NCI-H524 treated with DMSO at 0.1 percent for 48 hours (cell line): ENCODE data around the gene DNAH1.

Source experiments
- DNase-seq: peaks from one replicate; lab custom pipeline; 2025; lab: John Stamatoyannopoulos, UW

DNAH1 gene

DNA sequence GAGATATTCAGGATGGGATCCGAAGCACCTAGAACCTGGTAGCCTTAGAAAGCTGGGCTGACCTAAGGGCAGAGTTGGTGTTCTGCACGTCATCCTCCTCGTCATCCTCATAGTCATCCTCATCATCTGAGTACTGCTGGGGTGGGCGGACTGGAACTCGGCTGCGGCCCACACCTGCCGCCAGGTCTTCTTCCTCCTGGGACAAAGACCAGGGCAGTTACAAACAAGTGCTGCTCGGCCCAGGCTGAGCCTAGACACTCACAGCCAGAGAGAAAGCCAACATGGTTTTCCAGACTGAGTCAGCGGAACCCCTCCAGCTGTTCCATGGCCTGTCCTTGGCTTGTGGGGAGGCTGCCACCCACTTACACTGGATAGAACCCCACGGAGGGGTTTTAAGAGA is 88.3 kb downstream of the DNAH1 start:
- no peak for DNase-seq

- DNase-seq = no peak
Observed at GRCh38 chr3:52405066-52405465, 88.9 kb downstream of the DNAH1 start.

DNA sequence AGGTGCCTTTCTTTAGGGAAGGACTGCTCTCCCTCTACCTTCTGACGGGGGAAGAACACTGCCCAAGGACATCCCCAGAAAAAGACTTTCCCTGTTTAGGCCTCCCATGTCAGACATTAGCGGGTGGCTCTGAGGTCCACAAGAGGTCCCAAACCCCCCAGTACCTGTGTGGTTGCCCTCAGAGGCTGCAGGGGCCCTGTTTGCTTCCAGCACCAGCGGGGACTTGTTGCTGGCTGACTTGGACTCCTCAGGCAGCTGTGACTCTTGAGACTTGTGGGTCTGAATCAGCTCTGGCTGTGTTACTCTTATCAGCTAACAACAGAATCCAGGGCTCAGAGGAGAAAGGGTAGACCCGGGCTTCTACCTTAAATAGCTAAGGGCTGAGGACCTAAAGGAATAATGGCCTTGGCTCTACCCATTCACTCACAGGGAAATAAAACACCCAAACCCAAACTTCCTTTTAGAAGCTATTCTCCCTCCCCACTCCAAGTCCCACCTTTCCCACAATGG is 89.5 kb downstream of the DNAH1 start:
- DNase-seq = no peak

DNA sequence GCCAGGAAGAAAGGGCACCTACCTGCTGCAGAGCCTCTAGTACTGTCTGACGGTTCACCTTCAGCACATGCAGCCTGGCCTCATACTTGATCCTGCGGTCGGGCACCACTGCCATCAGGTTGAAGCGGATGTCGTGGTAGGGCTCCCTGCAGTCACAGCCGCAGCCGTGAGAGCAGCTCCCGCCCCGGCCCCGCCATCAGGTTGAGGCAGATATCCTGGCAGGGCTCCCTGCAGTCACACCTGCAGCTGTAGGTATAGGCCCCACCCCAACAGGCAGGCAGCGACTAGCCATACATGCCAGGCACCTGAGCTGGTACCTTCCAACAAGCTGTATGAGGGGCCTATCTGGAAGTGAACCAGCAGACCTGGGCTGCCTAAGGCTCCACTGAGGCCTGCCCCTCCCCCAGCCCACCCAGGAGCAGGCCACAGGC is 90.1 kb downstream of the DNAH1 start:
- no peak for DNase-seq

- DNase-seq = no peak
Observed at GRCh38 chr3:52406791-52407510, 90.8 kb downstream of the DNAH1 start.

DNA sequence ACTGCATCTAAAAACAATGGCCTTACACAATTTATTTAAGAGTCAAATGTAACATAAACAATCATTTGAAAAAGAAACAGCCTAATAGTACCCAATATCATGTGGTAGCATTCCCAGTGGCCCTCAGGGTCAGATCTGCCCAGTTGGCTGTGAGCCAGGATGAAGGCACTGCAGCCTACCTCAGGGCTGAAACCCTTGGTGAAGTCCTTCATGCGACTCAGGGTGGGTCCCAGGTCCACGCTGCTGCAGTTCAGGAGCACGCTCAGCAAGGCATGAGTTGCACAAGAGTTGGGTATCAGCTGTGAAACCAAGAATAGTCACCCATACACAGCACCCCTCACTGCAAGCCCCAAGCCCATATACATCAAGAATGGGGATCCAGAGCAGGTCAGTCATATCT is 91.7 kb downstream of the DNAH1 start:
- DNase-seq = no peak

- DNase-seq = no peak
Observed at GRCh38 chr3:52408466-52408865, 92.3 kb downstream of the DNAH1 start.

GRCh38 chr3:52415800-52416199 is 99.7 kb downstream of the DNAH1 start:
- no peak for DNase-seq

DNA sequence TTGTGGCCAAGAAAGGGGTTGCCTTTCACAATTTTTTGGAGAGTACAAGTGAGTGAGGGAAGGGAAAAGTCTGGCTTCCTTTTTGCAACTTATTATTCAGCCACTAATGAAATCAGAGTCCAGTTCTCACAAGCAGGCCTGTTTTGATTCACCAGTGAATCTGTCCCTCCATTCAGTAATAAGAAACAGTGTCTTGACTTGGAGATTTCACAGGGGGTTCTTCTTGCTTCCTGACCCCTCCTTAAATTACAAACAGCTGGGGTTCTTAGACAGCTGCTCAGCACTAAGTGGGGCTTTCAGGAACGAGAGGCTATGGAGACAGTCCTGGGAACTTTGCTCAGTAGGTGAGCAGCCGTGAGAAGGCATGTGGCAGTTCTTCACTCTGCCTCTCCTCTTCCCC is 104.3 kb downstream of the DNAH1 start:
- no peak for DNase-seq

DNA sequence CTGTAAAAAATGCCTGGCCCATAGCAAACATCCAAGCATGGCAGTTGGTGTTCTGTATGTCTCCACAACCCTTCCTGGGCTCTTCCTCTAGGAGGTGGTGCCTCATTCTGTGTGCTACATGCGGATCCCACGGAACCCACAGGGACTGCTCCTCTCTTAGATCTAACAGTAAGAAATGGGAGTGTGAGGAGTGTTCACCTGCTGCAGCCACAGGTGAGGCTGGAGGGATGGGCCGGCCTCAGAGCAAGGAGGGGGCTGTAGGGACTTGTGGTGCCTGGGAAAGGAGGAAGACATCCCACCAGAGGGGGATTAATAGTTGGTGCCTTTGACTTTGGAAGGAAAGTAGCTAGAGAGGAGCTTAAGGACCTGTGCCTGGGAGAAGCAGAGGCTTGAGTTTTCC is 106.5 kb downstream of the DNAH1 start:
- DNase-seq = no peak

- DNase-seq = no peak
Observed at GRCh38 chr3:52423173-52423572, 107.1 kb downstream of the DNAH1 start.

DNA sequence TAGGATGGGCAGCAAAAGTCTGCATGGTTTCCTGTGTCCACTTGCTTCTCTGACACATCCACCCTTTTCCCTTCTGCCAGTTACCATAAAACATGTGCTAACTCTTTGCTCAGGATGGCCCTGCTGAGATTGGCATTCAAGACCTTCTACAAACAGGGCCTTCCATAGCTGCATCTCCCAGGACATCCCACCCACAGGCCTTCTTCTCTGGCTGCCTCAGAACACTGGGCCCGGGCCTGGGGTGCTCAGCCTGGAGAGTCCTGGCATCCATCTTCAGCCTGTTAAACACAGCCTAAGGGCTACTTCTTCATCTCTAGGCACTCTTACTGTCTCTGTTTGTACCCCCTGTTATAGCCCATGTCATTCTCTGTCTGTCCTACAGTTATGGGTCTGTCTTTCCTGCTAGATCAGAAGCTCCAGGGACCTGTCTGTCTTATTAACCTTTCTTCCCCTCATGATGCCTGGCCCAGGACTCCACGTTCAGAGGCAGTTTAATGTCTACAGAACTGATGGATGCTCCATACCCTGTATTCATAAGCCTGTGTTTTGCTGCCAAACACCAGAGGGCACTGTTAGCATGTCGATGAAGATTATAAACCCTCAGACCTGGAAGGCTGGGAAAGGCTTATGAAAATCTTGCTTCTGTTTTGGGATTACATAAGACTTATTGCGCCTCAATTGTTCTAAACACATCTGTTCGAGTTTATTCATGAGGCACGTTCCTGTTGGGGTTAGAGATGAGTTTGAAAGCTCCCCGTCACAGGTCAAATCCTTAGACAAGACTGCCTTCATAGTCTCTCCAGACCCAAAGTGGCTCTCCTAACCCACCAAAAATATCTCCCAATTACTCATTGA is 112.3 kb downstream of the DNAH1 start:
- DNase-seq = peak; percentile 55

DNA sequence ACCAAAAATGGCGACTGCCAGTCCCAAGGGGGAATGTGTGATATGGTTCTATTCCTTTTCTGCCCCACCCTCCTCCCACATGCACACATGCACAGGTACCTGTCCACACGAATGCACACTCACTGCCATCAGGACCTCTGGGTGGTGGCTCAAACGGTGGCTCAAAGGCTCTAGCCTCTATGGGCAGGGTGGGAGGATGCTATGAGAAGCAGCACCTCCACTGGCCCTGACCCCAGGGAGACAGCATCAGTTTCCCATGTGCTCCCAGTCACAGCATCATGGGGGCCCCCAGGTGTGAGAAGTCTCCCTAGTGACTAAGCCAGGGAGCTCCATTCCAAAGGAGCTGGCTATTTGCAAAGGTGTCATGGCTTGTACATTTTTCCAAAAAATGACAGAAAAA is 112.9 kb downstream of the DNAH1 start:
- DNase-seq = no peak

- DNase-seq = no peak
Observed at GRCh38 chr3:52429779-52430415, 113.8 kb downstream of the DNAH1 start.

DNA sequence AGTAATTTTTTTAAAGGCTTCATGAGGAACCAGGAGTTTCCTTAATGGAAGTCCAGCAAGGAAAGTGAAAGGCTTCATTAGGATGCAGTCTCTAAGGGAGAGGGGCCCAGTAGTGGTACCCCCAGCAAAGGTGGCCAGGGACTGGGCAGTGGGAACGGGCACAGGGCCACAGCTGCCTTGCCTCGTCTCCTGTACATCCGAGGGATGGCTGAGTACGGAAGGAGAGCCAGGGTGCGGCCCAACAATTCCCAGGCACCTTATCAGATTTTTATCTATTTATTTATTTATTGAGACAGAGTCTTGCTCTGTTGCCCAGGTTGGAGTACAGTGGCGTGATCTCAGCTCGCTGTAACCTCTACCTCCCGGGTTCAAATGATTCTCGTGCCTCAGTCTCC is 114.3 kb downstream of the DNAH1 start:
- DNase-seq = no peak

DNA sequence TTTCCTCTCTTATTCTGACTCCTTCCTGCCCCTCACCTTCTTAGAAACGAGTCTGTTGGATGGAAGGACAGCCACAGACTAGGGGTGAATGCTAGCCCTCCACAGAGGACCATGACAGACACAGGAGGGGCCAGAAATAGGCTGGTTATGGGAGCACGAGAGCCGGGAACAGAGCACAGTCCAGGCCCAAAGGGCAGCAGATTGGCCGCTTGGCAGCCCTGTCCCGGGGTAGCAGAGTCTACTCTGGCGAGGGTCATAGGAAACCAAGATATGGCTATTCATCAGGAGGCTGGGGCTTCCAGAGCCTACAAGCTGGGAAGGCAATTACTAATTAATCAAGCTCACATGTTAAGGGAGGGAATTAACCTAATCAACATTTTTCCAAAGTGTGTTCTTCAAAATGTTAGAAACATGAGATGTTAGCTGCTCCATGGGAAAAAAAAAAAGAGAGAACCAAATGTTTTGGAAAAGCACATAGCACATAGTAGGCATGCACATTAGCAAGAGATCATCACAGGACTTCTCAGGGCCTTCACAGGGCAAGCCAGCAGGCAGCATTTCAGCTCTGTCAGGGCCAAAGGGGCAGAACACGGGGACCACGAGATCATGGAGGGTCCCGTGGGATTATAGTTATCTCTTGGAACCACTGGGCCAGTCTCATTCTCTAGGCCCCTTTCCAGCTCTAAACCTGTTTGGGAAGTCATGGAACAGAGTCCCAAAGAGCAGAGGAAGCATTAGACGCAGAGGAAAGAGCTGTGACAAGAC is 115.5 kb downstream of the DNAH1 start:
- no peak for DNase-seq

DNA sequence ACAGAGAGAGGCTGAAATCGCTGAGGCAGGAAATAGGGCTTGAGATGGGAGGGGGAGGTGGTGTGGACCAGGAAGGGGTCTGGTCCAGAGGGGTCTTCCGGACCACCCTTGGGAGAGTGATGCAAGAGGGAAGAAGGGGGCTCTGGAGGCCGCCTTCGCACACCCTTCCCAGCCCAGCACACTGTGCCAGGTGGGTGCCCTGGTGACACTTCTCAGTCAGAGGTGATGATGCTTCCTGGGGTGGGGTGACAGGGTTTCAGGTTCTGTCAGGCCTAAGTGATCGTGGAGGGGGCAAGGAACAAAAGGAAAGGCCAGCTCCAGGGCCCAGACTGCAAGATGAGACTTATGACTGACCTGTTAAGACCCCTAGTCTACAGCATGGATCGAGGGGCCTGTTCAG is 116.1 kb downstream of the DNAH1 start:
- DNase-seq = no peak

GRCh38 chr3:52432691-52433141 is 116.6 kb downstream of the DNAH1 start:
- no peak for DNase-seq

DNA sequence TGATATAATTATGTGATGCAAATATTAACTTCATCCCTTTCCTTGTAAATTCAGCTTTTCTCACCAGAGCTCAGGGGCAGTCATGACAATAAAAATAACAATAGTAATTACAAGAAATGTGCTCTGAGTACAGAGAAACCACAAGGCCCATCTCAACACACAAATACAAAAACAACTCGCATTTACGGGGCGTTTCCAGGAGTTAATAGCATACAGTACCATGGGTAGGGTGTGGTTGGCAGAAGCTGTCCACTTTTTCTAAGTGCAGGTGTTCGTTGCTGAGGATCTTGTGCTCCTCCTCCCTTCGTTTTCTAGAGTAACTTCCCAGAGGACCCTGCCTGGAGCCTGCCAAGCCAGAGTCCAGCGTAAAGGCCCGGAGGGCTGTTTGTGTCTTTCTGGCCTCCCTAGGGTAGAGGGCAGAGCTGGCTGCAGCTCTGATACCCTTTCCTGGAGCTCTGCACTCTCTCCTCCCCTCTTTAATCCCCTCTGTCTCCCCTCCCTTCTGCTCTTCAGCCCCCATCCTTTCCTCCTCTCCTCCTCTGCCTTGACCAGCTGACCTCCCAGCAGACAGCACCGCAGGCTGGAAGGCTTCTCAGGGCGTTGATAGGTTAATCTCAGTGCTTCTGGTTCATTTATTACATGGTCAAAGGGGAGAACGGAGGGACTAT is 117.3 kb downstream of the DNAH1 start:
- no peak for DNase-seq

DNA sequence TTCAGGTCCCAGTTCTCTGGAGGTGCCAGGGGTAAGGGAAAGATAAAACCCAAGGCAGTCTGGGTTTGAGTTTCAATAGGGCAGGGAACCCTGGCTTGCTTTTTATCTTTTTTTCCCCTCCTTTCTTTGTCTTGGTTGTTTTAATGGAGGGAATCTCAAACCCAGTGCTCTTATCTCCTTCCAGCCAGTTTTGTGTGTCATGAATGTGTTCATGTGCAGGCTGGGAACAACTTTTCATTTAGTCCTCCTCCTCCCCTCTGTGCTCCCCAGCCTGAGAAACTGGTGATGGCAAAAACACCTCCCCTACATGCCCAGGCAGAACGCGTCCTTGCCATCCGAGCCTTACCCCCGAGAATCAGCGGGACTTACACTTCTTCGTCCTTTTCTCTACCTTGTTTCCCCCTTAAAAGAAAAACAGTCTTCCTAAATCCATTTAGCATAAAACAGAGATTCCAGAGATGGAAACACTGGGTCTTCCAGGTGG is 117.9 kb downstream of the DNAH1 start:
- no peak for DNase-seq

DNA sequence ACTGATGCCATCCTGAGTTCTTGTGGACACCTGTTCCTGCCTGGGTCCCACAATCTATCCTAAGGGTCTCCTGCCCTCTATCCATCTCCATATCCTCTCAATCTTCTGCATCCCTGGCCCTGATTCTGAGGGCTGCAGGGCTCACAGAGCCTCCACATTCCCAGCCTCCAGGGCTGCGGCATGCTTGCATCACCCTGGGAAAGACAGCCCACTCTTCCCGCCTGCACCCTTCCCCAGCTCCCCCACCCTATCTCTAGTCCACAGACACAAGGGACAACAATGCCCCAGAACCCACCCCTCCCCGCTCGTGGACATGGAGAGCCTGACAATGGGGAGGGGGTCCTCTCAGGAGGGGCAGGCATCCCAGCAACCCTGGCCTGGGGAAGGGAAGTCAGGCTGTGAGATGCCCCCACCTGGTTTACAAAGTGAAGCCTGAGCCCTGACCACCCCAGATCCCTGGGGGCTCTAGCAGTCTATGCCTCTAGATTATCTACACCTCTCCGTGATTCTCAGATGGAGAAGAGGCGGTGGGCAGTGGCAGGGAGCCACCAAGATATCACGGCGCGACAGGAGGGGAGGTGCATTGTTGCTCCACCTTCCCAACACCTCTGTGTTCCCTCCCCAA is 118.5 kb downstream of the DNAH1 start:
- DNase-seq = no peak
